ENCODE data around the gene GBE1.

Gene GBE1

DNA sequence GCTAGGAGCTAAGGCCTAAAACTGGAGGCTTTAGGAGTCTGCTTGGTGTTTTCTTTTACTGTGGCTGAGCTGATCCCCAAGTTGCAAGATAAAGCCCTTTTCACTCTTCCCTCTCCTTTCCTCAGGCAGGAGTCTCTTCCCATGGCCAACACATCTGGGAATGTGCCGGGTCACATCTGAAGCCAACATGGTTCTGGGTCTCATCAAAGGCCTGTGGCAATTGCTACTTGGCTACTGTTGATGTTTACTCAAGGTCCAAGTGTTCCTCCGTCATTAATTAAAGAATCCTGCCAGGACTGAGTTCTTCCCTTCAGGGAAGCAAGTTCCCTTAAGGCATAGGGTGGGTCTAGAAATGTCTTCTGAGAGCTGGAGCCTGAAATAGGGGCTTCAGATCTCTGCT lies 230.2 kb downstream of the GBE1 start:
- no peak for DNase-seq (ENCODE audit: low spot score)
- Histone ChIP-seq H3K27ac (no peak overlapping the region), H3K4me3 (no peak overlapping the region)
- TF ChIP-seq, protein P1, sequence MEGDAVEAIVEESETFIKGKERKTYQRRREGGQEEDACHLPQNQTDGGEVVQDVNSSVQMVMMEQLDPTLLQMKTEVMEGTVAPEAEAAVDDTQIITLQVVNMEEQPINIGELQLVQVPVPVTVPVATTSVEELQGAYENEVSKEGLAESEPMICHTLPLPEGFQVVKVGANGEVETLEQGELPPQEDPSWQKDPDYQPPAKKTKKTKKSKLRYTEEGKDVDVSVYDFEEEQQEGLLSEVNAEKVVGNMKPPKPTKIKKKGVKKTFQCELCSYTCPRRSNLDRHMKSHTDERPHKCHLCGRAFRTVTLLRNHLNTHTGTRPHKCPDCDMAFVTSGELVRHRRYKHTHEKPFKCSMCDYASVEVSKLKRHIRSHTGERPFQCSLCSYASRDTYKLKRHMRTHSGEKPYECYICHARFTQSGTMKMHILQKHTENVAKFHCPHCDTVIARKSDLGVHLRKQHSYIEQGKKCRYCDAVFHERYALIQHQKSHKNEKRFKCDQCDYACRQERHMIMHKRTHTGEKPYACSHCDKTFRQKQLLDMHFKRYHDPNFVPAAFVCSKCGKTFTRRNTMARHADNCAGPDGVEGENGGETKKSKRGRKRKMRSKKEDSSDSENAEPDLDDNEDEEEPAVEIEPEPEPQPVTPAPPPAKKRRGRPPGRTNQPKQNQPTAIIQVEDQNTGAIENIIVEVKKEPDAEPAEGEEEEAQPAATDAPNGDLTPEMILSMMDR (IDR thresholded peaks at IDR 0.05), result no peak

DNA sequence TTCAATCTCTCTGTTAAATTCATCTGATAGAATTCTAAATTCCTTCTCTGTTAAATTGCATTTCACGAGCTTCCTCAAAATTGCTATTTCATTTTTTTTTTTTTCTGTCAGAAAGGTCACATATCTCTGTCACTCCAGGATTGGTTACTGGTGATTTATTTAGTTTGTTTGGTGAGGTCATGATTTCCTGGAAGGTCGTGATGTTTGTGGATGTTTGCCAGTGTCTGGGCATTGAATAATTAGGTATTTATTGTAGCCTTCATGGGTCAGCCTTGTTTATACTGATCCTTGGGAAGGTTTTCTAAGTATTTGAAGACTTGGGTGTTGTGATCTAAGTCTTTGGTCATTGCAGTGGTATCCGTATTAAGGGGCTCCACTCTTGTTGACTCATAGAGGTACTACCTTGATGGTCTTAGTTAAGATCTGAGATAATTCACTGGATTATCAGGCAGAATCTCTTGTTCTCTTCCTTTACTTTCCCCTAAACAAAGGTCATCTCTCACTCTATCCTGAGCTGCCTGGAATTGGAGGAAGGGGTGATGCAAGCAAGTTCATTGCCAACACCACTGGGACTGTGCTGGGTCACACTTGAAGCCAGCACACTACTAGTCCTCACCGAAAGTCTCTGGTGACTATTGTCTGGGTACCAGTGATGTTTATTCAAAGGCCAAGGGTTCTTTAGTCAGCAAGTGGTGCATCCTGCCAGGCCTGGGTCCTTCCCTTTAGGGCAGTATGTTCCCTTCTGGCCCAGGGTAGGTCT lies 231.1 kb downstream of the GBE1 start:
- DNase-seq (ENCODE audit: low spot score), result no peak
- Histone ChIP-seq H3K4me3 (no peak overlapping the region), H3K27ac (no peak overlapping the region)
- TF ChIP-seq, protein P1 (IDR thresholded peaks at IDR 0.05), result no peak

DNA sequence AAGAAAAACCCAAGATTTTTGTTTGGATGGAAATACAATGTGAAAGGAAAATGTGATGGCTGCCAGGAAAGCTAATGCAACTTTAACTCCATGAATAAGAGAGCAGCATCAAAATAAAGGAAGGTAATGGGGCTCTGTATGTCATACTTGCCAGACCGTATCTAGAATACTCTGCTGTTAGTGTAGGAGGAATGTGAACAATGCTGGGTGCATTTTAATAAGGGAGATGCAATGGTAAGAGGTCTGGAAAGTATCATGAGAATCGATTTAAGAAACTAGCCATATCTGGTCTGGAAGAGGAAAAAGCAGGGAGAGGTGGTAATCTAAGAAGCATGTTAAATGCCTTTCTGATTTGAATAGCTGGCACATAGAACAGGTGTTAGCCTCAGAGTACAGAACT lies 239.6 kb downstream of the GBE1 start:
- no peak for DNase-seq (ENCODE audit: low spot score)
- no peak overlapping the region for H3K4me3 ChIP-seq
- H3K27ac ChIP-seq, result no peak overlapping the region
- TF ChIP-seq, protein P1 (IDR thresholded peaks at IDR 0.05), result no peak

DNA sequence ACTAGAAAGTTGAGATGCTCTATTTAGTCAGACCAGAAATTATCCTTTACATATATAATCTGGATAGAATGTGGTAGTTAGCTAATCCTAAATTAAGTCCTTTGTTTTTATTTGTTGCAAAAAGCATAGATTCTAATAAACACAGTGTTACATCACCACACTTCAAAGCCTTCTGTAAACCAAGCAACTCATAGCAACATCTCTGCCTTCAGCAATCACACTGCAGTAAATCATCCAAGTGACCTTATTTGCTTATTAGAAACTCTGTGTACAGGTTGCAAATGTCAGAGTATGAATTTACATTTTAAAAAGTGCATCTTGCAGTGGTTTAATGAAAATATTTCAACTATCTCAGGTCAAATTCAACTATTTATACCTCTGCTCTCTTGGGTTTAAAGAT lies 242.5 kb downstream of the GBE1 start:
- Histone ChIP-seq H3K27ac (no peak overlapping the region), H3K4me3 (no peak overlapping the region)
- DNase-seq (ENCODE audit: low spot score), result no peak
- TF ChIP-seq, protein P1 (IDR thresholded peaks at IDR 0.05), result no peak

DNA sequence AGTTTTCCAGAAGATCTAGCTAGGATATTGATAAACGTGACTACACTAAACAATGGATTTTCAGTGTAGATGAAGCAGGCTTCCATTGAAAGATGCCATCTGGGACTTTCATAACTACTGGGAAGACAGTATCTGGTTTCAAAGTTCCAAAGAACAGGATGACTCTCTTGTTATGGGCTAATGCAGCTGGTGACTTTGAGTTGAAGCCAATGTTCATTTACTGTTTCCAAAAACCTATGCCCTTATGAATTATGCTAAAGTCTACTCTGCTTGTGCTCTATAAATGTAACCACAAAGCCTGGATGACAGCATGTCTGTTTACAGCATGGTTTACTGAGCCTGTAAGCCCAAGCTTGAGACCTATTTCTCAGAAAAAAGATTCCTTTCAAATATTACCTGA lies 245.4 kb downstream of the GBE1 start:
- no peak for DNase-seq (ENCODE audit: low spot score)
- H3K27ac ChIP-seq, result no peak overlapping the region
- no peak overlapping the region for H3K4me3 ChIP-seq
- TF ChIP-seq, protein P1 (IDR thresholded peaks at IDR 0.05), result no peak

GRCh38 chr3:81513591-81513990 lies 247.9 kb downstream of the GBE1 start:
- Histone ChIP-seq H3K27ac (no peak overlapping the region), H3K4me3 (no peak overlapping the region)
- TF ChIP-seq, protein P1 (IDR thresholded peaks at IDR 0.05), result no peak
- DNase-seq (ENCODE audit: low spot score), result no peak

DNA sequence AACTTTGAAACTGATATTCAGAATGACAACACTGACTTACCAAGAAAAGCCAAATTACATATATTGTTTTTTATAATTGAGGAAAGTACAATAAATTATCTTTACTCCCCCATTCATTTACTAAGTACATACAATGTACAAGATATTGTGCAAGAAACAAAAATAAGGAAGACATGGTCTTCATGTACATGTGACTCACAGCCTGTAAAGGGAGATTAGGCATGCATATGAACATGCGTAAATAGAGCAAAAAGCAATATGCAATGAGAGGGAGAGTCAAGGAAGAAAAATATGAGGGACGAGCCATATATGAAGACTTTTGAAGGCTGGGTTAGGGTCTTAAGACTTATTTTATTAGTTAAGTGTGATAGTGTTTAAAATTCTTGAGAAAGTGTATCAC lies 258.4 kb downstream of the GBE1 start:
- DNase-seq (ENCODE audit: low spot score), result no peak
- H3K27ac ChIP-seq, result no peak overlapping the region
- no peak overlapping the region for H3K4me3 ChIP-seq
- TF ChIP-seq, protein P1 (IDR thresholded peaks at IDR 0.05), result no peak
